Vagina (tissue), 2 donors: ENCODE measurements around the gene FGD2. TPM values are rescaled to one million over a fixed set of nuclear protein-coding genes. Genes with fewer than 3 reads are reported as not detected.
A peak's percentile ranks its signal among the peaks of the same experiment; 100 is the strongest.

Experiments used
- DNase-seq, 2 donors: peaks; one replicate each; pipeline ENCODE4 v3.0.0-alpha.2; 2017; ENCODE audit errors: extremely low spot score in 2 of 2
- H3K27ac ChIP-seq: fragments of 200-600 bp; sonication (generic); one replicate; pipeline ENCODE4 v1.5.1; 2019
- H3K27me3 ChIP-seq: fragments of 200-600 bp; sonication (generic); one replicate; pipeline ENCODE4 v1.5.1; 2019
- H3K36me3 ChIP-seq, 2 donors: fragments of 200-600 bp; sonication (generic); one replicate each; pipeline ENCODE4 v1.5.1; 2017 to 2019
- H3K4me1 ChIP-seq: fragments of 200-600 bp; sonication (generic); one replicate; pipeline ENCODE4 v1.5.1; 2019
- H3K4me3 ChIP-seq, 2 donors: fragments of 200-600 bp; sonication (generic); 1 replicate in 1 of 2; 2 replicates in 1 of 2; pipeline ENCODE4 v1.5.1; 2016 to 2019
- H3K9me3 ChIP-seq: fragments of 200-600 bp; sonication (generic); one replicate; pipeline ENCODE4 v1.5.1; 2019
- POLR2A ChIP-seq, 2 donors: fragments of 450-650 bp; IDR thresholded peaks; one replicate each; pipeline ENCODE4 v1.6.1; 2017; ENCODE audit warnings: antibody characterized with exemption in 2 of 2, mild to moderate bottlenecking in 2 of 2, moderate library complexity in 2 of 2
- POLR2AphosphoS5 ChIP-seq, 2 donors: sonication (generic); formaldehyde crosslinking; IDR thresholded peaks; one replicate each; pipeline ENCODE4 v1.9.0; 2017; ENCODE audit warnings: antibody characterized with exemption in 2 of 2, mild to moderate bottlenecking in 2 of 2, low read depth in 1 of 2; ENCODE audit not compliant: insufficient read depth in 1 of 2
- intact Hi-C: fragments of 100-400 bp; cut with DNase I; formaldehyde crosslinking; loops from one replicate; pipeline ENCODE4 v1.15.1; 2023
- total RNA-seq: library from RNA; depleted of rRNA; stranded (reverse); fragments of >200 nt; gene quantifications from one replicate; pipeline ENCODE4 v1.2.3, GENCODE V29; 2016
- TF ChIP-seq, protein P1 (sequence below), 3 experiments: fragments of 450-650 bp in 2 of 3; fragments of 200-600 bp in 1 of 3; sonication (generic) in 1 of 3; IDR thresholded peaks; one replicate each; pipeline ENCODE4 v1.5.1; 2017 to 2019; ENCODE audit warnings: antibody characterized with exemption in 3 of 3, mild to moderate bottlenecking in 2 of 3, moderate library complexity in 2 of 3

The FGD2 gene
- total RNA-seq, 1 donor from 2014 or later = 20.4 TPM

GRCh38 chr6:37019065-37019450 is 13.6 kb downstream of the FGD2 start:
- TF ChIP-seq POLR2A (IDR thresholded peaks at IDR 0.05) = no peak
- TF ChIP-seq, protein P1, sequence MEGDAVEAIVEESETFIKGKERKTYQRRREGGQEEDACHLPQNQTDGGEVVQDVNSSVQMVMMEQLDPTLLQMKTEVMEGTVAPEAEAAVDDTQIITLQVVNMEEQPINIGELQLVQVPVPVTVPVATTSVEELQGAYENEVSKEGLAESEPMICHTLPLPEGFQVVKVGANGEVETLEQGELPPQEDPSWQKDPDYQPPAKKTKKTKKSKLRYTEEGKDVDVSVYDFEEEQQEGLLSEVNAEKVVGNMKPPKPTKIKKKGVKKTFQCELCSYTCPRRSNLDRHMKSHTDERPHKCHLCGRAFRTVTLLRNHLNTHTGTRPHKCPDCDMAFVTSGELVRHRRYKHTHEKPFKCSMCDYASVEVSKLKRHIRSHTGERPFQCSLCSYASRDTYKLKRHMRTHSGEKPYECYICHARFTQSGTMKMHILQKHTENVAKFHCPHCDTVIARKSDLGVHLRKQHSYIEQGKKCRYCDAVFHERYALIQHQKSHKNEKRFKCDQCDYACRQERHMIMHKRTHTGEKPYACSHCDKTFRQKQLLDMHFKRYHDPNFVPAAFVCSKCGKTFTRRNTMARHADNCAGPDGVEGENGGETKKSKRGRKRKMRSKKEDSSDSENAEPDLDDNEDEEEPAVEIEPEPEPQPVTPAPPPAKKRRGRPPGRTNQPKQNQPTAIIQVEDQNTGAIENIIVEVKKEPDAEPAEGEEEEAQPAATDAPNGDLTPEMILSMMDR (IDR thresholded peaks at IDR 0.05) = no peak
- TF ChIP-seq POLR2AphosphoS5 (IDR thresholded peaks at IDR 0.05; ENCODE audit: insufficient read depth in 1 of 2, low read depth in 1 of 2) = no peak
- Histone ChIP-seq H3K27me3 (no peaks in the 10 kb centered on the region), H3K9me3 (no peaks in the 10 kb centered on the region), H3K36me3 (no peaks in the 10 kb centered on the region), H3K27ac (peak overlapping the region; percentile 52), H3K4me1 (peaks cover 28% of the 10 kb centered on the region), H3K4me3 (no peak overlapping the region)
- DNase-seq = no peak
- intact Hi-C loops = loop anchor here (2.0 kb wide), 1 partner anchor 134 kb away; the partner anchor contains the start of gene C6orf89

- intact Hi-C loops = no loop called here
- no peaks in the 10 kb centered on the region for H3K9me3 ChIP-seq
- DNase-seq = no peak
- no peak overlapping the region for H3K27ac ChIP-seq
- H3K4me3 ChIP-seq = no peak overlapping the region
- no peaks in the 10 kb centered on the region for H3K36me3 ChIP-seq
- H3K4me1 ChIP-seq = peaks cover 28% of the 10 kb centered on the region
- TF ChIP-seq, protein P1 (IDR thresholded peaks at IDR 0.05) = no peak
- H3K27me3 ChIP-seq = no peaks in the 10 kb centered on the region
Measured at GRCh38 chr6:37020381-37020780, 14.9 kb downstream of the FGD2 start.

DNA sequence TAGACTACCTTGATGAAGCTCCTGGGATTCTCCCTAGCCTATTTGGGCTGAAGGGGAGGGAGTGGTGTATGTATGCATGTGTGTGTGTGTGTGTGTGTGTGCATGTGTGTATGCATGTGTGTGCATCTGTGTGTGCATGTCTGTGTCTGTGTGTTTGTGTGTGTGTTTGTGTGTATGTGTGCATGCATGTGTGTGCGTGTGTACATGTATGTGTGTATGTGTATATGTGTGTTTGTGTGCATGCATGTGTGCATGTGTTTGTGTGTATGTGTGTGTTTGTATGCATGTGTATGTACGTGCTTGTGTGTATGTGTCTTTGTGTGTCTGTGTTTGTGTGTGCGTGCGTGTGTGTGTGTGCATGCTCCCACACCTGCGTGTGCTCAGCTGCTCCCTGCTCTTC is 15.4 kb downstream of the FGD2 start:
- Histone ChIP-seq H3K36me3 (no peaks in the 10 kb centered on the region), H3K9me3 (no peaks in the 10 kb centered on the region), H3K4me3 (no peak overlapping the region), H3K27ac (no peak overlapping the region), H3K27me3 (no peaks in the 10 kb centered on the region), H3K4me1 (peaks cover 28% of the 10 kb centered on the region)
- TF ChIP-seq POLR2A (IDR thresholded peaks at IDR 0.05) (no peak), POLR2AphosphoS5 (IDR thresholded peaks at IDR 0.05; ENCODE audit: insufficient read depth in 1 of 2, low read depth in 1 of 2) (no peak)
- TF ChIP-seq, protein P1 (IDR thresholded peaks at IDR 0.05) = no peak
- DNase-seq = no peak
- intact Hi-C loops = no loop called here

DNA sequence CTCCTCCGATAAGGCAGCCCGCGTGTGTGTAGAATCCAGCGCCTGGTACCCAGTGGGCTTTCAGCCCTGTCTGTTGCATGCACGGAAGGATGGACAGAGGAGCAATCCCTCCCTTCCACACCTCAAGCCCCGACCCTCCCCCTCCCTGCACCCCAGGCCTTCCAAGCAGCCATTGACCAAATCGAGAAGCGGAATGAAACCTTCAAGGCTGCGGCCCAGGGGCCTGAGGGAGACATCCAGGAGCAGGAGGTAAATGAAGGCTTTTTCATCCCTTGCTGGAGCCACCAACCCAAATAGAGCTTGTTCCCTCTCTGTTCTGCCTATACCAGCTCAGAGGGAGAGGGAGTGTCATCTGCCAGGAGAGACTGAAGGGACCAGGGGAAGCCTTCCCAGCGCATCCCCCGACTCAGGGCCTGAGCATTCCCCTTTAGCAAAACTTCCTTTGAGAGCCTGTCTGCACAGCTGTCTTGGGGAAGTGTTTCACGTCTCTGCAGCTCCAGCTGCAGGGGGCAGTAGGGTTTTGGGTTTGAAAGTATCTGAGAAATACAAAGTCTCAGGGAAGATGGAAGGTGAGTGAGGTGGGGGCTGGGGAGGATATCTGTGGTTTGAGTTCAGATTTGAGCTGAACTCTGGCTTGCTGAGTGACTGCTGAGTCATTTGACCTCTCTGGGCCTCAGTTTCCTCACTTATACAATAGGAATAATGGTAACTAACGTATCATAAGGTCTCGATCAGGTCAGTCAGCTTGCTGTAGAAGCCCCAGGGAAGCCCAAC is 16.1 kb downstream of the FGD2 start:
- no peaks in the 10 kb centered on the region for H3K27me3 ChIP-seq
- intact Hi-C loops = no loop called here
- DNase-seq = no peak
- no peaks in the 10 kb centered on the region for H3K9me3 ChIP-seq
- TF ChIP-seq, protein P1 (IDR thresholded peaks at IDR 0.05) = no peak
- H3K27ac ChIP-seq = no peak overlapping the region
- H3K4me3 ChIP-seq = no peak overlapping the region
- peaks cover 28% of the 10 kb centered on the region for H3K4me1 ChIP-seq
- no peaks in the 10 kb centered on the region for H3K36me3 ChIP-seq

GRCh38 chr6:37022135-37022863 is 16.8 kb downstream of the FGD2 start:
- H3K27ac ChIP-seq = no peak overlapping the region
- intact Hi-C loops = no loop called here
- TF ChIP-seq POLR2A (IDR thresholded peaks at IDR 0.05) (no peak), POLR2AphosphoS5 (IDR thresholded peaks at IDR 0.05; ENCODE audit: insufficient read depth in 1 of 2, low read depth in 1 of 2) (no peak)
- TF ChIP-seq, protein P1 (IDR thresholded peaks at IDR 0.05) = no peak
- H3K9me3 ChIP-seq = no peaks in the 10 kb centered on the region
- H3K4me3 ChIP-seq = no peak overlapping the region
- no peaks in the 10 kb centered on the region for H3K36me3 ChIP-seq
- no peaks in the 10 kb centered on the region for H3K27me3 ChIP-seq
- peaks cover 28% of the 10 kb centered on the region for H3K4me1 ChIP-seq
- DNase-seq = no peak
